Measurements from ENCODE around the gene P2RX1.

DNA sequence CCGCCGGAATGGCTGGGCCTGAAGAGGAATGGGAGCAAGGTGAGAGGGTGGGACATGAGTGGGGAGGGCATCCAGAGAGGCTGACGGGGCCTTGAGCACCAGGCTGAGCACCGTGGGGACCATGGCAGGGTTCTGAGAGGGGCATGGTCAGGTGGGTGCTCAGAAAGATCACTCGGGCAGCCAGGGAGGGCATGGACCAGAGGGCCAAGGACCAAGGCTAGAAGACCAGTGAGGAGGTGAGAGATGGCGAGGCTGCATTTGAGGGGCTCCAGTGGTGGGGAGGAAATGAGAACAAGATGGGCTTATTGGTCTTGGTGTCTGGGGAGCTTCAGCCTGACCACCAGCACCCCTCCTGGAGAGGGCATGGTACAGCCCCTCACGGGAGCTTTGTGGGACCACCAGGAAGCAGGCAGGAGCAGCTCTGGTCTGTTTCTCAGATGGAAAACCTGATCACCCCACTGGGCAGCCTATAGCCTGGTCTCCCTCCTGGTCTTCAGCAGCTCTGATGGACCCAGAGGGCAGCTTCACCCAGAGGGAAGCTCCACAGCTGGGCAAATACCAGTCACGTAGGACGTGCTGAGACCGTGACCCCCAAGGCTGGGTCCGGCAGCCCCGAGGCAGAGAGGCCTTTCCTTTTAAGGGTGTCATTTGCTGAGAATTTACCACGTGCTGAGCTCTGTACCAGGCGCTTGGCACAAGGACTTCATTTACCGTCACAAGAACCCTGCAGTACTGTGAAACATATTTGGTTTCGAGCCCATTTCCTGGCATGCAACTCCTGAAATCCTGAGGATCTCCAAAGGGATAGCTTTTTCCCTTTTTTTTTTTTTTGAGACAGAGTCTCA is 58.8 kb downstream of the P2RX1 start:
- TF ChIP-seq, protein P1, sequence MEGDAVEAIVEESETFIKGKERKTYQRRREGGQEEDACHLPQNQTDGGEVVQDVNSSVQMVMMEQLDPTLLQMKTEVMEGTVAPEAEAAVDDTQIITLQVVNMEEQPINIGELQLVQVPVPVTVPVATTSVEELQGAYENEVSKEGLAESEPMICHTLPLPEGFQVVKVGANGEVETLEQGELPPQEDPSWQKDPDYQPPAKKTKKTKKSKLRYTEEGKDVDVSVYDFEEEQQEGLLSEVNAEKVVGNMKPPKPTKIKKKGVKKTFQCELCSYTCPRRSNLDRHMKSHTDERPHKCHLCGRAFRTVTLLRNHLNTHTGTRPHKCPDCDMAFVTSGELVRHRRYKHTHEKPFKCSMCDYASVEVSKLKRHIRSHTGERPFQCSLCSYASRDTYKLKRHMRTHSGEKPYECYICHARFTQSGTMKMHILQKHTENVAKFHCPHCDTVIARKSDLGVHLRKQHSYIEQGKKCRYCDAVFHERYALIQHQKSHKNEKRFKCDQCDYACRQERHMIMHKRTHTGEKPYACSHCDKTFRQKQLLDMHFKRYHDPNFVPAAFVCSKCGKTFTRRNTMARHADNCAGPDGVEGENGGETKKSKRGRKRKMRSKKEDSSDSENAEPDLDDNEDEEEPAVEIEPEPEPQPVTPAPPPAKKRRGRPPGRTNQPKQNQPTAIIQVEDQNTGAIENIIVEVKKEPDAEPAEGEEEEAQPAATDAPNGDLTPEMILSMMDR (IDR thresholded peaks at IDR 0.05): no peak
- TF ChIP-seq EP300 (IDR thresholded peaks at IDR 0.05): no peak

Measured in suprapubic skin (tissue), 3 donors.